Measurements from ENCODE around the gene ZNHIT3. TPM values are rescaled to one million over a fixed set of nuclear protein-coding genes. Genes with fewer than 3 reads are reported as not detected.

Gene ZNHIT3
- polyA plus RNA-seq, 1 experiment = 74.0 TPM

DNA sequence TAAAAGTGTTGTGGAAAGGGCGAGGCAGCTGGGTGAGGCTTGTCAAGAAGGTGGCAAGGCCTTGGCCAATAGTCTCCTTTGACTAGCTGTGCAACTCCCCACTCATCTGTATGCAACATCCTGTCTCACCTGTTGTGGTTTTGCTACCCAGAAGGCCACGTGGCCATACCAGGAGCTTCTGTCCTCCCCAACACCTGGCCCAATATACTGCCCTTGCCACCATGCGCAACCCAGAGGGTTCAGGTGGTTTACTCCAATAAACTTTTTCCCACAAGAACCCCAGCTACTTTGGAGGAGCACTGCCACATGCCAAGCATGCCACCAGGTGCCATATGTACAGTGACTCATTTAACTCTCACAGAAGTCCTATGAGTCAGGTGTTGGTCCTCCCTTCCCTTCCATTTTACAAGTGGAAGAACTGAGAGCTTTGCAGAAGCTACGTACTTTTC, 38.0 kb downstream of the ZNHIT3 start:
- Histone ChIP-seq H3K9me3 (ENCODE audit: control insufficient read depth, insufficient read depth, low read length) (no peaks in the 10 kb centered on the region), H3K27ac (ENCODE audit: low read depth, low read length) (no peak overlapping the region), H3K4me3 (ENCODE audit: low read depth, low read length) (no peak overlapping the region), H3K27me3 (ENCODE audit: control insufficient read depth, insufficient read depth, low read length) (no peaks in the 10 kb centered on the region)
- DNase-seq (ENCODE audit: low read depth, low spot score) = no peak
- POLR2A ChIA-PET = no interaction called here
- CTCF ChIA-PET = interaction anchor here (1.1 kb wide), 1 partner anchor 9 kb away, joined by 3 read pairs; no protein-coding TSS in a partner anchor
- TF ChIP-seq CTCF (IDR thresholded peaks at IDR 0.05; ENCODE audit: low read depth, low read length) = no peak

- CTCF ChIA-PET = interaction anchor here (1.1 kb wide), 1 partner anchor 8 kb away, joined by 3 read pairs; no protein-coding TSS in a partner anchor
- POLR2A ChIA-PET = no interaction called here
- H3K27ac ChIP-seq (ENCODE audit: low read depth, low read length) = no peak overlapping the region
Observed at GRCh38 chr17:36525113-36525512, 38.6 kb downstream of the ZNHIT3 start.

DNA sequence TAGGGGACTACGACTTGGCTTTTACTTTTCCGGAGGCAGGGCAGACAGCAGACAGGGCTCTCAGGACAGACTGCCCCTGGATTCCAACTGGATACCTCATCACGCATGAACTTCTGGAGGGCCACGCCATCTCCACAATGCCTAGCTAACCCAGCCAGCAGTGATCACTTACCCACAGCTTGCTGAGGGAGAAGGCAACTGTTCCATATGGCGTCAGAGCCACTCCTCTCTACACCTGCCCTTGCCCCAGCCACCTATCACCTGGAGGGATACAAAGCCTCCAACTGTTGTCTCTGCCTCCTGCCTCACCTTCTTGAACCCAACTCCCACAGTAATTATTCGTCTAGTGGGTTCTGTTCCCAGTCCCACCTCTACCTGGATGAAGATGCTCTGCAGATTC, 39.4 kb downstream of the ZNHIT3 start:
- Histone ChIP-seq H3K4me3 (ENCODE audit: low read depth, low read length) (no peak overlapping the region), H3K27ac (ENCODE audit: low read depth, low read length) (no peak overlapping the region), H3K27me3 (ENCODE audit: control insufficient read depth, insufficient read depth, low read length) (no peaks in the 10 kb centered on the region), H3K9me3 (ENCODE audit: control insufficient read depth, insufficient read depth, low read length) (no peaks in the 10 kb centered on the region)
- POLR2A ChIA-PET = no interaction called here
- CTCF ChIA-PET = interaction anchor here (0.6 kb wide), 1 partner anchor 398 kb away, joined by 9 read pairs; no protein-coding TSS in a partner anchor
- TF ChIP-seq CTCF (IDR thresholded peaks at IDR 0.05; ENCODE audit: low read depth, low read length) = no peak
- no peak for DNase-seq (ENCODE audit: low read depth, low spot score)

More at GRCh38 chr17:36525113-36525512, 38.6 kb downstream of the ZNHIT3 start:
- no peaks in the 10 kb centered on the region for H3K9me3 ChIP-seq (ENCODE audit: control insufficient read depth, insufficient read depth, low read length)
- DNase-seq (ENCODE audit: low read depth, low spot score) = no peak
- H3K27me3 ChIP-seq (ENCODE audit: control insufficient read depth, insufficient read depth, low read length) = no peaks in the 10 kb centered on the region
- no peak overlapping the region for H3K4me3 ChIP-seq (ENCODE audit: low read depth, low read length)
- TF ChIP-seq CTCF (IDR thresholded peaks at IDR 0.05; ENCODE audit: low read depth, low read length) = no peak

- H3K27ac ChIP-seq (ENCODE audit: low read depth, low read length) = no peak overlapping the region
- ChIA-PET POLR2A (no interaction called here), CTCF (no interaction called here)
- TF ChIP-seq CTCF (IDR thresholded peaks at IDR 0.05; ENCODE audit: low read depth, low read length) = no peak
- H3K9me3 ChIP-seq (ENCODE audit: control insufficient read depth, insufficient read depth, low read length) = no peaks in the 10 kb centered on the region
- DNase-seq (ENCODE audit: low read depth, low spot score) = no peak
- H3K27me3 ChIP-seq (ENCODE audit: control insufficient read depth, insufficient read depth, low read length) = no peaks in the 10 kb centered on the region
- no peak overlapping the region for H3K4me3 ChIP-seq (ENCODE audit: low read depth, low read length)
Observed at GRCh38 chr17:36527621-36528250, 41.3 kb downstream of the ZNHIT3 start.

- no peak for DNase-seq (ENCODE audit: low read depth, low spot score)
- H3K27ac ChIP-seq (ENCODE audit: low read depth, low read length) = peak overlapping the region; percentile 21
- TF ChIP-seq CTCF (IDR thresholded peaks at IDR 0.05; ENCODE audit: low read depth, low read length) = no peak
Observed at GRCh38 chr17:36529121-36529520, 42.6 kb downstream of the ZNHIT3 start.

More at GRCh38 chr17:36529121-36529520, 42.6 kb downstream of the ZNHIT3 start:
- H3K9me3 ChIP-seq (ENCODE audit: control insufficient read depth, insufficient read depth, low read length) = no peaks in the 10 kb centered on the region
- ChIA-PET POLR2A (interaction anchor here (0.6 to 1.1 kb wide), 3 partner anchors 11 to 346 kb away, joined by 3 to 5 read pairs (median 5); partner anchors contain the start of gene GGNBP2), CTCF (interaction anchor here (0.7 kb wide), 1 partner anchor 74 kb away, joined by 4 read pairs; no protein-coding TSS in a partner anchor)
- no peaks in the 10 kb centered on the region for H3K27me3 ChIP-seq (ENCODE audit: control insufficient read depth, insufficient read depth, low read length)
- H3K4me3 ChIP-seq (ENCODE audit: low read depth, low read length) = no peak overlapping the region

All from AG04450 (cell line).